Spleen (tissue), 11 donors: ENCODE data around the gene KDM6A. TPM values are rescaled to one million over a fixed set of nuclear protein-coding genes. Genes with fewer than 3 reads are reported as not detected.

ENCODE experiments used
- DNase-seq: peaks from one replicate; pipeline ENCODE4 v3.0.0-alpha.2; 2020
- H3K27ac ChIP-seq, 8 donors: fragments of 200-600 bp; sonication (generic) in 7 of 8; 1 replicate in 4 of 8; 2 replicates in 4 of 8; pipeline versions ENCODE4 v1.5.0 to v1.8.0; 2016 to 2021; ENCODE audit warnings: inconsistent platforms in 4 of 8, mild to moderate bottlenecking in 4 of 8, moderate library complexity in 1 of 8
- H3K27me3 ChIP-seq, 7 donors: fragments of 200-600 bp; sonication (generic) in 6 of 7; replicated peaks in 1 of 7; 1 replicate in 4 of 7; 2 replicates in 3 of 7; pipeline versions ENCODE4 v1.5.0 to v1.8.0; 2016 to 2021; ENCODE audit warnings: inconsistent platforms in 3 of 7, mild to moderate bottlenecking in 1 of 7
- H3K36me3 ChIP-seq, 6 donors: fragments of 200-600 bp; sonication (generic) in 5 of 6; 1 replicate in 4 of 6; 2 replicates in 2 of 6; pipeline versions ENCODE4 v1.5.0 to v1.8.0; 2016 to 2021; ENCODE audit warnings: inconsistent platforms in 2 of 6
- H3K4me1 ChIP-seq, 6 donors: fragments of 200-600 bp; sonication (generic) in 5 of 6; 1 replicate in 3 of 6; 2 replicates in 3 of 6; pipeline versions ENCODE4 v1.5.0 to v1.8.0; 2016 to 2021; ENCODE audit warnings: inconsistent platforms in 3 of 6
- H3K4me3 ChIP-seq, 8 donors: fragments of 200-600 bp; sonication (generic) in 7 of 8; 1 replicate in 4 of 8; 2 replicates in 4 of 8; pipeline versions ENCODE4 v1.5.0 to v1.8.0; 2016 to 2021; ENCODE audit warnings: inconsistent platforms in 4 of 8, mild to moderate bottlenecking in 4 of 8, moderate library complexity in 2 of 8
- H3K9me3 ChIP-seq, 8 donors: fragments of 200-600 bp; sonication (generic) in 7 of 8; 1 replicate in 4 of 8; 2 replicates in 4 of 8; pipeline versions ENCODE4 v1.5.0 to v1.8.0; 2016 to 2021; ENCODE audit warnings: inconsistent platforms in 4 of 8
- POLR2A ChIP-seq, 3 donors: fragments of 450-650 bp; IDR thresholded peaks; one replicate each; pipeline ENCODE4 v1.5.1; 2017; ENCODE audit warnings: antibody characterized with exemption in 3 of 3, mild to moderate bottlenecking in 1 of 3
- POLR2AphosphoS5 ChIP-seq, 3 donors: sonication (generic); formaldehyde crosslinking; IDR thresholded peaks; one replicate each; pipeline ENCODE4 v1.5.1; 2017; ENCODE audit warnings: antibody characterized with exemption in 3 of 3
- WGBS, 5 donors: extraction: QIAGEN DNeasy Blood & Tissue Kit in 3 of 5; methylation state at CpG; one replicate each; pipeline versions ENCODE4 v1.1.5 to v1.1.7; 2013 to 2018; 5-methylcytosine and 5-hydroxymethylcytosine counted together
- intact Hi-C: fragments of 100-400 bp; cut with DNase I; formaldehyde crosslinking; loops from one replicate; pipeline ENCODE4 v1.15.0; 2023; ENCODE audit warnings: low total_unique reads
- polyA plus RNA-seq, 3 donors: library from polyadenylated mRNA; stranded (reverse); fragments of 200-250 nt; gene quantifications; one replicate each; pipeline ENCODE4 v1.2.1, GENCODE V29; 2013
- total RNA-seq, 7 donors: library from RNA; depleted of rRNA in 3 of 7; stranded (reverse); fragments of >200 nt in 3 of 7; fragmentation: NEBNext Ultra II Directional in 4 of 7; extraction: Animal tissue kit (Norgen Biotek cat#: 25700) in 4 of 7; gene quantifications; one replicate each; pipeline versions ENCODE4 v1.1.0 to v1.2.1, GENCODE V29; 2016 to 2021
- TF ChIP-seq, protein P1 (sequence below), 11 experiments: fragments of 200-600 bp in 7 of 11; fragments of 450-650 bp in 4 of 11; sonication (generic) in 4 of 11; IDR thresholded peaks in 8 of 11; conservative IDR thresholded peaks in 3 of 11; 1 replicate in 7 of 11; 2 replicates in 4 of 11; pipeline versions ENCODE4 v1.4.0 to v1.8.0; 2016 to 2021; ENCODE audit warnings: antibody characterized with exemption in 11 of 11, inconsistent platforms in 4 of 11, mild to moderate bottlenecking in 1 of 11
- donor health status: healthy with polysubstance abuse.
- donor health status: DM: no; HTN: no; CAD: no; lungs with moderate emphysema.
- donor health status: DM: no; HTN: no; CAD: no.
- donor health status: Bipolar disorder and iron deficiency.
- donor health status: healthy.
- donor health status: DM: no; HTN: no; CAD: no.
- donor health status: DM: yes; HTN: yes; CAD: no.

The KDM6A gene
- total and polyA plus RNA-seq, 10 donors = 8.0 to 68.2 (median 47.9) TPM

DNA sequence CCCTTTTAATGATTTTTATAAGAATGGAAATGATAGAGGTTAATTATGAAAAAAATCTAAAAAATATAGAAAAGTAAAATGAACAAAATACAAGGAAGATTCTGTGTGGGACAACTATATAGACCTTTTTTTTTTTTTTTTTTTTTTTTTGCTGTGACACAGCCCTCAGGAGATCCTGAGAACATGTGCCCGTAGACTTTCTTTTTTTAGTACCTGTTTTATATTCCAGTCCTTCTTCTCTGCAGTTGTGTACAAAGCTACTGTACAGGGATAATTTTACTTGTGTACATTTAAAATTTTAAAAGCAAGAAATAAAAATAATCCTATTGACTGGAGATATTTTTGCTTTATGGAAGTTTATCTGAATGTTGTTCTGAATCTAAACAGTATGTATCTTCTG lies 85.5 kb downstream of the KDM6A start:
- Histone ChIP-seq H3K4me3 (no peak overlapping the region), H3K27ac (no peak overlapping the region), H3K4me1 (peaks cover 12 to 67% (median 28%) of the 10 kb centered on the region in 6 donors), H3K27me3 (no peaks in the 10 kb centered on the region), H3K9me3 (no peaks in the 10 kb centered on the region), H3K36me3 (peaks cover 0 to 9% (median 2%) of the 10 kb centered on the region in 6 donors)
- DNase-seq = no peak
- intact Hi-C loops = no loop called here
- TF ChIP-seq, protein P1, sequence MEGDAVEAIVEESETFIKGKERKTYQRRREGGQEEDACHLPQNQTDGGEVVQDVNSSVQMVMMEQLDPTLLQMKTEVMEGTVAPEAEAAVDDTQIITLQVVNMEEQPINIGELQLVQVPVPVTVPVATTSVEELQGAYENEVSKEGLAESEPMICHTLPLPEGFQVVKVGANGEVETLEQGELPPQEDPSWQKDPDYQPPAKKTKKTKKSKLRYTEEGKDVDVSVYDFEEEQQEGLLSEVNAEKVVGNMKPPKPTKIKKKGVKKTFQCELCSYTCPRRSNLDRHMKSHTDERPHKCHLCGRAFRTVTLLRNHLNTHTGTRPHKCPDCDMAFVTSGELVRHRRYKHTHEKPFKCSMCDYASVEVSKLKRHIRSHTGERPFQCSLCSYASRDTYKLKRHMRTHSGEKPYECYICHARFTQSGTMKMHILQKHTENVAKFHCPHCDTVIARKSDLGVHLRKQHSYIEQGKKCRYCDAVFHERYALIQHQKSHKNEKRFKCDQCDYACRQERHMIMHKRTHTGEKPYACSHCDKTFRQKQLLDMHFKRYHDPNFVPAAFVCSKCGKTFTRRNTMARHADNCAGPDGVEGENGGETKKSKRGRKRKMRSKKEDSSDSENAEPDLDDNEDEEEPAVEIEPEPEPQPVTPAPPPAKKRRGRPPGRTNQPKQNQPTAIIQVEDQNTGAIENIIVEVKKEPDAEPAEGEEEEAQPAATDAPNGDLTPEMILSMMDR (IDR thresholded peaks at IDR 0.05 in 8 of 11, conservative IDR thresholded peaks at IDR 0.05 in 3 of 11) = no peak
- TF ChIP-seq POLR2AphosphoS5 (IDR thresholded peaks at IDR 0.05) = no peak
- no peak for TF ChIP-seq POLR2A (IDR thresholded peaks at IDR 0.05)
- 58 to 94% (median 80%) methylated on average over 1 of the region's 1 CpG for WGBS, 5 donors

DNA sequence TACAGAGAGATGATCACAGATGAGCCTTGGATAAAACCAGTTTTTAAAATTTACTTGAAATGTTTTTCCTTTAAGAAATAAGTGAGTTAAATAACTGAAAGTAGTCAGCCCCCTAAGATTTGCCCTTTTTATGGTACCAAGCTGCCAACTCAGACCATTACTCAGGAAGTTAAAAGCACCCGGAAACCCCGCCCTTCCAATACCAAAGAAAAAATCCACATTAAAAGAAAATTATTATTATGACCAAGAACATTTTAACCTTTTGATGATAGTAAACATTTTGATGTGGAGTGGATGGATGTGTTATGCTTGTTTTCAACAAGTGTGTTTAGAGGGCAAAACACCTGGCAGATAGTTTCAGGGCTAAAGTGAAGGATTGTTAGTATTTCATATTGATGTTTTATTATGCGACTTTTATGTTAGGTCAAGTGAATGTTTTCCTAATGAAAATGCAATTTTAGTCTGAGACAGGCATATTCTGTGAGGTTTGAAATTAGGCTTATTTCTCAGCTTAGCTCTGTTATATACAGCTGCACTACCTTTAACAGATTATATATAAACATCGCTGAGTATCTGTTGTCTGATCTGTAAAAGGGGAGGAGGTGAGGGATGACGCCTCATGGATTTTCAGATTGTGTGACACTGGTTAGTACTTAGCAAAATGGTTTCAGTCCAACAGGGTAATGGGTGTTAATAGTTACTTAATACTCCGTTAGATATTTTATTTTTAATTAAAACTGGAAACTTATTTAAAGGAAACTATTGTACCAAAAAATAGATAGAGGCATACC lies 89.0 kb downstream of the KDM6A start:
- H3K9me3 ChIP-seq = no peaks in the 10 kb centered on the region
- TF ChIP-seq POLR2AphosphoS5 (IDR thresholded peaks at IDR 0.05) (no peak), POLR2A (IDR thresholded peaks at IDR 0.05) (no peak)
- TF ChIP-seq, protein P1 (IDR thresholded peaks at IDR 0.05 in 8 of 11, conservative IDR thresholded peaks at IDR 0.05 in 3 of 11) = no peak

DNA sequence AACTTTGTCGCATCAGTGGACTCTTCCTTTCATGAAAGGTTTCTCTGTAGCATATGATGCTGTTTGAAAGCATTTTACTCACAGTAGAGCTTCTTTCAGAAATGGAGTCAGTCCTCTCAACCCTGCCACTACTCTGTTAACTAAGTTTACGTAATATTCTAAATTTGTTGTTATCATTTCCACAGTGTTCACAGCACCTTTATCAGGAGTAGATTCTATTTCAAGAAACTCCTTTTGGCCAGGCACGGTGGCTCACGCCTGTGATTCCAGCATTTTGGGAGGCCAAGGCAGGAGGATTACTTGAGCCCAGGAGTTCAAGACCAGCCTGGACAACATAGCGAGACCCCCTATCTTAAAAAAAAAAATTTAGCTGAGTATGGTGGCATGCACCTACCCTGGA lies 90.0 kb downstream of the KDM6A start:
- Histone ChIP-seq H3K9me3 (no peaks in the 10 kb centered on the region), H3K27me3 (no peaks in the 10 kb centered on the region), H3K4me3 (no peak overlapping the region), H3K27ac (no peak overlapping the region), H3K4me1 (peaks cover 0 to 42% (median 19%) of the 10 kb centered on the region in 6 donors), H3K36me3 (peaks cover 0 to 32% (median 7%) of the 10 kb centered on the region in 6 donors)
- no peak for DNase-seq
- TF ChIP-seq POLR2AphosphoS5 (IDR thresholded peaks at IDR 0.05) (no peak), POLR2A (IDR thresholded peaks at IDR 0.05) (no peak)
- TF ChIP-seq, protein P1 (IDR thresholded peaks at IDR 0.05 in 8 of 11, conservative IDR thresholded peaks at IDR 0.05 in 3 of 11) = no peak
- WGBS, 5 donors = 93 to 98% (median 97%) methylated on average over 5 of the region's 5 CpGs
- intact Hi-C loops = no loop called here

More for the DNA sequence above, 89.0 kb downstream of the KDM6A start:
- Histone ChIP-seq H3K27ac (no peak overlapping the region), H3K4me1 (peaks cover 0 to 44% (median 19%) of the 10 kb centered on the region in 6 donors), H3K4me3 (no peak overlapping the region), H3K36me3 (peaks cover 0 to 32% (median 7%) of the 10 kb centered on the region in 6 donors), H3K27me3 (no peaks in the 10 kb centered on the region)
- WGBS, 5 donors = 78 to 83% (median 81%) methylated on average over 6 of the region's 6 CpGs
- DNase-seq = no peak
- intact Hi-C loops = no loop called here

DNA sequence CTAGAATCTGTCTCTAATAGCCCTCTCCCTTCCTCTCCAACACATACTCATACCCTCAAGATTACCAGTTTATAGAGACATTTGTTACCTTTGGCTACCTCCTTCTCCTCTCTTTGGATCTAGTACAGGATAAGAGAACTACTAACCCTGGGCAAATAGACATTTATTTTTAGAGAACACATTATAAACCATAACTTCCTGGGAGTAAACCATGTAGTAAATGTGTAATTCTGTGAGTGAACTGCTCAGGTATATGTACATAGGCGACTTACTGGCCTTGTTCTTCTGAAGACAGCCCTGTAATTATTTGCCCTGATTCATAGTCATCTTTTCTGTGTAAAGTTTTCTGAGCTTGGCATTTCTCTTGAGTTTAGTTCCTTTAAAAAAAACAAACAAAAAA lies 94.2 kb downstream of the KDM6A start:
- peaks cover 0 to 7% (median 0%) of the 10 kb centered on the region in 6 donors for H3K4me1 ChIP-seq
- no peak overlapping the region for H3K27ac ChIP-seq
- no peak for TF ChIP-seq POLR2A (IDR thresholded peaks at IDR 0.05)
- TF ChIP-seq, protein P1 (IDR thresholded peaks at IDR 0.05 in 8 of 11, conservative IDR thresholded peaks at IDR 0.05 in 3 of 11) = no peak
- no peak for TF ChIP-seq POLR2AphosphoS5 (IDR thresholded peaks at IDR 0.05)
- 81 to 92% (median 90%) methylated on average over 1 of the region's 1 CpG for WGBS, 5 donors
- peaks cover 0 to 39% (median 7%) of the 10 kb centered on the region in 6 donors for H3K36me3 ChIP-seq
- no peaks in the 10 kb centered on the region for H3K27me3 ChIP-seq
- intact Hi-C loops = no loop called here
- H3K4me3 ChIP-seq = no peak overlapping the region
- H3K9me3 ChIP-seq = peaks cover 0 to 2% (median 0%) of the 10 kb centered on the region in 8 donors
- no peak for DNase-seq
